HG02798 (cell line): ENCODE results near the gene HUNK.
"Not testable (repeated sequence)": the region's sequence is repeated elsewhere in the genome, so short reads cannot be mapped to it uniquely, and the experiment has no call there.

Source experiments
- ATAC-seq: cut with Tn5 transposase; IDR thresholded peaks from one replicate; pipeline ENCODE4 v1.9.1; 2021; ENCODE audit warnings: mild to moderate bottlenecking; ENCODE audit not compliant: unreplicated experiment, poor library complexity

The HUNK gene

GRCh38 chr21:31869750-31870149 lies 3.1 kb upstream of the HUNK start:
- no peak for ATAC-seq

- ATAC-seq = no peak
These were observed 2.2 kb upstream of the HUNK start for GRCh38 chr21:31870472-31871193.

- ATAC-seq = not testable (repeated sequence)
These were observed 1.4 kb upstream of the HUNK start for GRCh38 chr21:31871371-31871770.

- ATAC-seq = no peak
These were observed 758 bp upstream of the HUNK start for GRCh38 chr21:31872072-31872451.

- no peak for ATAC-seq
These were observed 465 bp downstream of the HUNK start for GRCh38 chr21:31873275-31873695.

GRCh38 chr21:31873696-31874599 lies 1.1 kb downstream of the HUNK start:
- ATAC-seq = no peak

GRCh38 chr21:31874812-31875212 lies 2.0 kb downstream of the HUNK start:
- no peak for ATAC-seq

GRCh38 chr21:31875496-31876015 lies 2.7 kb downstream of the HUNK start:
- no peak for ATAC-seq

GRCh38 chr21:31877463-31877957 lies 4.7 kb downstream of the HUNK start:
- no peak for ATAC-seq

GRCh38 chr21:31878831-31879230 lies 6.0 kb downstream of the HUNK start:
- ATAC-seq = no peak

GRCh38 chr21:31879241-31879650 lies 6.4 kb downstream of the HUNK start:
- ATAC-seq = no peak

- no peak for ATAC-seq
These were observed 7.1 kb downstream of the HUNK start for GRCh38 chr21:31879911-31880310.

GRCh38 chr21:31880816-31881215 lies 8.0 kb downstream of the HUNK start:
- no peak for ATAC-seq

- no peak for ATAC-seq
These were observed 9.9 kb downstream of the HUNK start for GRCh38 chr21:31882711-31883110.

- no peak for ATAC-seq
These were observed 12.3 kb downstream of the HUNK start for GRCh38 chr21:31885146-31885545.

- ATAC-seq = no peak
These were observed 14.1 kb downstream of the HUNK start for GRCh38 chr21:31886915-31887314.

- ATAC-seq = no peak
These were observed 14.6 kb downstream of the HUNK start for GRCh38 chr21:31887391-31887841.

- no peak for ATAC-seq
These were observed 16.1 kb downstream of the HUNK start for GRCh38 chr21:31888936-31889371.

GRCh38 chr21:31889460-31889859 lies 16.6 kb downstream of the HUNK start:
- ATAC-seq = no peak

GRCh38 chr21:31892686-31893085 lies 19.9 kb downstream of the HUNK start:
- ATAC-seq = no peak

- ATAC-seq = no peak
These were observed 21.1 kb downstream of the HUNK start for GRCh38 chr21:31893851-31894415.
